ENCODE measurements around the gene TNIK. TPM values are rescaled to one million over a fixed set of nuclear protein-coding genes. Genes with fewer than 3 reads are reported as not detected.
A peak's percentile ranks its signal among the peaks of the same experiment; 100 is the strongest.

The TNIK gene
- total and polyA plus RNA-seq, 2 experiments from 2014 or later, result 14.6 to 34.3 TPM

DNA sequence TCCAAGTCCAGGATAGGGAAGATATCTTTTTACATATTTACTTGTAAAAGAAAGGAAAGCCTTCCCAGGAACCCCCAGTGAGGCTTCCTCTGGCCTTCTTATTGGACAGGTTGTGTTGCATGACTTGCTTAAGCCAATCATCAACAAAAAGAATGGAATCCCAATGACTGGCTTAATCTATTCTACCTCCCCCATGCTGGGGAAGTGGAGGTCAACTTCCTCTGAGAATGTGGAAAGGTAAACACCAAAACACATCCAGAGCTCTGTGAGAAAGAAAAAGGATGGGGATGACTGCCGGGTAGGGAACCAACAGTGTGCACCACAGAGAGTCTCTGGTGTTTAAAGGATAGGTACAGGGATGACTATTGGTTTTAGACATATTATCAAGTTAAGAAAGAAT lies 25.1 kb downstream of the TNIK start:
- peak; percentile 71 for DNase-seq (ENCODE audit: low spot score)
- Mint-ChIP-seq H3K27me3 (ENCODE audit: insufficient read depth, low read depth, poor library complexity) (no peaks in the 10 kb centered on the region), H3K4me1 (peaks cover 55% of the 10 kb centered on the region), H3K27ac (no peak overlapping the region), H3K9me3 (no peaks in the 10 kb centered on the region), H3K4me3 (no peak overlapping the region), H3K36me3 (ENCODE audit: low read depth) (peaks cover 7% of the 10 kb centered on the region; the same call in 2 of the 3 replicates)
- H3K27ac ChIP-seq (ENCODE audit: low read depth), result peak overlapping the region; percentile 10; the same call in 1 of the 2 replicates
- peaks cover 85% of the 10 kb centered on the region for H3K79me2 ChIP-seq (replicated peaks; ENCODE audit: insufficient read depth)
- H3K4me2 ChIP-seq, result no peak overlapping the region
- H3F3A ChIP-seq (replicated peaks; ENCODE audit: low read depth), result no peaks in the 10 kb centered on the region
- no peaks in the 10 kb centered on the region for H3K27me3 ChIP-seq (ENCODE audit: insufficient read depth)
- no peaks in the 10 kb centered on the region for H4K20me1 ChIP-seq (replicated peaks; ENCODE audit: insufficient read depth)
- H3K4me1 ChIP-seq (ENCODE audit: insufficient read depth), result peaks cover 65% of the 10 kb centered on the region
- no peak overlapping the region for H3K4me3 ChIP-seq
- TF ChIP-seq POLR2AphosphoS5 (IDR thresholded peaks at IDR 0.05; ENCODE audit: low read depth), result no peak
- TF ChIP-seq, protein P1, sequence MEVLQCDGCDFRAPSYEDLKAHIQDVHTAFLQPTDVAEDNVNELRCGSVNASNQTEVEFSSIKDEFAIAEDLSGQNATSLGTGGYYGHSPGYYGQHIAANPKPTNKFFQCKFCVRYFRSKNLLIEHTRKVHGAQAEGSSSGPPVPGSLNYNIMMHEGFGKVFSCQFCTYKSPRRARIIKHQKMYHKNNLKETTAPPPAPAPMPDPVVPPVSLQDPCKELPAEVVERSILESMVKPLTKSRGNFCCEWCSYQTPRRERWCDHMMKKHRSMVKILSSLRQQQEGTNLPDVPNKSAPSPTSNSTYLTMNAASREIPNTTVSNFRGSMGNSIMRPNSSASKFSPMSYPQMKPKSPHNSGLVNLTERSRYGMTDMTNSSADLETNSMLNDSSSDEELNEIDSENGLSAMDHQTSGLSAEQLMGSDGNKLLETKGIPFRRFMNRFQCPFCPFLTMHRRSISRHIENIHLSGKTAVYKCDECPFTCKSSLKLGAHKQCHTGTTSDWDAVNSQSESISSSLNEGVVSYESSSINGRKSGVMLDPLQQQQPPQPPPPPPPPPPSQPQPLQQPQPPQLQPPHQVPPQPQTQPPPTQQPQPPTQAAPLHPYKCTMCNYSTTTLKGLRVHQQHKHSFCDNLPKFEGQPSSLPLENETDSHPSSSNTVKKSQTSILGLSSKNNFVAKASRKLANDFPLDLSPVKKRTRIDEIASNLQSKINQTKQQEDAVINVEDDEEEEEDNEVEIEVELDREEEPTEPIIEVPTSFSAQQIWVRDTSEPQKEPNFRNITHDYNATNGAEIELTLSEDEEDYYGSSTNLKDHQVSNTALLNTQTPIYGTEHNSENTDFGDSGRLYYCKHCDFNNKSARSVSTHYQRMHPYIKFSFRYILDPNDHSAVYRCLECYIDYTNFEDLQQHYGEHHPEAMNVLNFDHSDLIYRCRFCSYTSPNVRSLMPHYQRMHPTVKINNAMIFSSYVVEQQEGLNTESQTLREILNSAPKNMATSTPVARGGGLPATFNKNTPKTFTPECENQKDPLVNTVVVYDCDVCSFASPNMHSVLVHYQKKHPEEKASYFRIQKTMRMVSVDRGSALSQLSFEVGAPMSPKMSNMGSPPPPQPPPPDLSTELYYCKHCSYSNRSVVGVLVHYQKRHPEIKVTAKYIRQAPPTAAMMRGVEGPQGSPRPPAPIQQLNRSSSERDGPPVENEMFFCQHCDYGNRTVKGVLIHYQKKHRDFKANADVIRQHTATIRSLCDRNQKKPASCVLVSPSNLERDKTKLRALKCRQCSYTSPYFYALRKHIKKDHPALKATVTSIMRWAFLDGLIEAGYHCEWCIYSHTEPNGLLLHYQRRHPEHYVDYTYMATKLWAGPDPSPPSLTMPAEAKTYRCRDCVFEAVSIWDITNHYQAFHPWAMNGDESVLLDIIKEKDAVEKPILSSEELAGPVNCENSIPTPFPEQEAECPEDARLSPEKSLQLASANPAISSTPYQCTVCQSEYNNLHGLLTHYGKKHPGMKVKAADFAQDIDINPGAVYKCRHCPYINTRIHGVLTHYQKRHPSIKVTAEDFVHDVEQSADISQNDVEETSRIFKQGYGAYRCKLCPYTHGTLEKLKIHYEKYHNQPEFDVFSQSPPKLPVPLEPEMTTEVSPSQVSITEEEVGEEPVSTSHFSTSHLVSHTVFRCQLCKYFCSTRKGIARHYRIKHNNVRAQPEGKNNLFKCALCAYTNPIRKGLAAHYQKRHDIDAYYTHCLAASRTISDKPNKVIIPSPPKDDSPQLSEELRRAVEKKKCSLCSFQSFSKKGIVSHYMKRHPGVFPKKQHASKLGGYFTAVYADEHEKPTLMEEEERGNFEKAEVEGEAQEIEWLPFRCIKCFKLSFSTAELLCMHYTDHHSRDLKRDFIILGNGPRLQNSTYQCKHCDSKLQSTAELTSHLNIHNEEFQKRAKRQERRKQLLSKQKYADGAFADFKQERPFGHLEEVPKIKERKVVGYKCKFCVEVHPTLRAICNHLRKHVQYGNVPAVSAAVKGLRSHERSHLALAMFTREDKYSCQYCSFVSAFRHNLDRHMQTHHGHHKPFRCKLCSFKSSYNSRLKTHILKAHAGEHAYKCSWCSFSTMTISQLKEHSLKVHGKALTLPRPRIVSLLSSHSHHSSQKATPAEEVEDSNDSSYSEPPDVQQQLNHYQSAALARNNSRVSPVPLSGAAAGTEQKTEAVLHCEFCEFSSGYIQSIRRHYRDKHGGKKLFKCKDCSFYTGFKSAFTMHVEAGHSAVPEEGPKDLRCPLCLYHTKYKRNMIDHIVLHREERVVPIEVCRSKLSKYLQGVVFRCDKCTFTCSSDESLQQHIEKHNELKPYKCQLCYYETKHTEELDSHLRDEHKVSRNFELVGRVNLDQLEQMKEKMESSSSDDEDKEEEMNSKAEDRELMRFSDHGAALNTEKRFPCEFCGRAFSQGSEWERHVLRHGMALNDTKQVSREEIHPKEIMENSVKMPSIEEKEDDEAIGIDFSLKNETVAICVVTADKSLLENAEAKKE (CRISPR knock-in tag; IDR thresholded peaks at IDR 0.05), result no peak
- TF ChIP-seq ZNF331 (CRISPR knock-in tag; IDR thresholded peaks at IDR 0.05; ENCODE audit: low read depth), result no peak
- TF ChIP-seq, protein P2, sequence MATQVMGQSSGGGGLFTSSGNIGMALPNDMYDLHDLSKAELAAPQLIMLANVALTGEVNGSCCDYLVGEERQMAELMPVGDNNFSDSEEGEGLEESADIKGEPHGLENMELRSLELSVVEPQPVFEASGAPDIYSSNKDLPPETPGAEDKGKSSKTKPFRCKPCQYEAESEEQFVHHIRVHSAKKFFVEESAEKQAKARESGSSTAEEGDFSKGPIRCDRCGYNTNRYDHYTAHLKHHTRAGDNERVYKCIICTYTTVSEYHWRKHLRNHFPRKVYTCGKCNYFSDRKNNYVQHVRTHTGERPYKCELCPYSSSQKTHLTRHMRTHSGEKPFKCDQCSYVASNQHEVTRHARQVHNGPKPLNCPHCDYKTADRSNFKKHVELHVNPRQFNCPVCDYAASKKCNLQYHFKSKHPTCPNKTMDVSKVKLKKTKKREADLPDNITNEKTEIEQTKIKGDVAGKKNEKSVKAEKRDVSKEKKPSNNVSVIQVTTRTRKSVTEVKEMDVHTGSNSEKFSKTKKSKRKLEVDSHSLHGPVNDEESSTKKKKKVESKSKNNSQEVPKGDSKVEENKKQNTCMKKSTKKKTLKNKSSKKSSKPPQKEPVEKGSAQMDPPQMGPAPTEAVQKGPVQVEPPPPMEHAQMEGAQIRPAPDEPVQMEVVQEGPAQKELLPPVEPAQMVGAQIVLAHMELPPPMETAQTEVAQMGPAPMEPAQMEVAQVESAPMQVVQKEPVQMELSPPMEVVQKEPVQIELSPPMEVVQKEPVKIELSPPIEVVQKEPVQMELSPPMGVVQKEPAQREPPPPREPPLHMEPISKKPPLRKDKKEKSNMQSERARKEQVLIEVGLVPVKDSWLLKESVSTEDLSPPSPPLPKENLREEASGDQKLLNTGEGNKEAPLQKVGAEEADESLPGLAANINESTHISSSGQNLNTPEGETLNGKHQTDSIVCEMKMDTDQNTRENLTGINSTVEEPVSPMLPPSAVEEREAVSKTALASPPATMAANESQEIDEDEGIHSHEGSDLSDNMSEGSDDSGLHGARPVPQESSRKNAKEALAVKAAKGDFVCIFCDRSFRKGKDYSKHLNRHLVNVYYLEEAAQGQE (IDR thresholded peaks at IDR 0.05; ENCODE audit: unreplicated experiment), result no peak
- TF ChIP-seq, protein P3, sequence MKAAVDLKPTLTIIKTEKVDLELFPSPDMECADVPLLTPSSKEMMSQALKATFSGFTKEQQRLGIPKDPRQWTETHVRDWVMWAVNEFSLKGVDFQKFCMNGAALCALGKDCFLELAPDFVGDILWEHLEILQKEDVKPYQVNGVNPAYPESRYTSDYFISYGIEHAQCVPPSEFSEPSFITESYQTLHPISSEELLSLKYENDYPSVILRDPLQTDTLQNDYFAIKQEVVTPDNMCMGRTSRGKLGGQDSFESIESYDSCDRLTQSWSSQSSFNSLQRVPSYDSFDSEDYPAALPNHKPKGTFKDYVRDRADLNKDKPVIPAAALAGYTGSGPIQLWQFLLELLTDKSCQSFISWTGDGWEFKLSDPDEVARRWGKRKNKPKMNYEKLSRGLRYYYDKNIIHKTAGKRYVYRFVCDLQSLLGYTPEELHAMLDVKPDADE (IDR thresholded peaks at IDR 0.05), result no peak
- TF ChIP-seq, protein P4, sequence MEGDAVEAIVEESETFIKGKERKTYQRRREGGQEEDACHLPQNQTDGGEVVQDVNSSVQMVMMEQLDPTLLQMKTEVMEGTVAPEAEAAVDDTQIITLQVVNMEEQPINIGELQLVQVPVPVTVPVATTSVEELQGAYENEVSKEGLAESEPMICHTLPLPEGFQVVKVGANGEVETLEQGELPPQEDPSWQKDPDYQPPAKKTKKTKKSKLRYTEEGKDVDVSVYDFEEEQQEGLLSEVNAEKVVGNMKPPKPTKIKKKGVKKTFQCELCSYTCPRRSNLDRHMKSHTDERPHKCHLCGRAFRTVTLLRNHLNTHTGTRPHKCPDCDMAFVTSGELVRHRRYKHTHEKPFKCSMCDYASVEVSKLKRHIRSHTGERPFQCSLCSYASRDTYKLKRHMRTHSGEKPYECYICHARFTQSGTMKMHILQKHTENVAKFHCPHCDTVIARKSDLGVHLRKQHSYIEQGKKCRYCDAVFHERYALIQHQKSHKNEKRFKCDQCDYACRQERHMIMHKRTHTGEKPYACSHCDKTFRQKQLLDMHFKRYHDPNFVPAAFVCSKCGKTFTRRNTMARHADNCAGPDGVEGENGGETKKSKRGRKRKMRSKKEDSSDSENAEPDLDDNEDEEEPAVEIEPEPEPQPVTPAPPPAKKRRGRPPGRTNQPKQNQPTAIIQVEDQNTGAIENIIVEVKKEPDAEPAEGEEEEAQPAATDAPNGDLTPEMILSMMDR (conservative IDR thresholded peaks at IDR 0.05; ENCODE audit: low read depth in 2 of 2), result no peak
- no peak for TF ChIP-seq CREB1 (CRISPR knock-in tag; IDR thresholded peaks at IDR 0.05; ENCODE audit: low read depth)
- no peak for TF ChIP-seq JUNB (IDR thresholded peaks at IDR 0.05; ENCODE audit: unreplicated experiment)
- no peak for TF ChIP-seq ZNF114 (CRISPR knock-in tag; IDR thresholded peaks at IDR 0.05)
- no peak for TF ChIP-seq EZH2phosphoT487 (IDR thresholded peaks at IDR 0.05; ENCODE audit: unreplicated experiment)
- TF ChIP-seq EZH2 (IDR thresholded peaks at IDR 0.05; ENCODE audit: low read depth, unreplicated experiment), result no peak
- no peak for TF ChIP-seq STAT1 (IDR thresholded peaks at IDR 0.05; ENCODE audit: unreplicated experiment)
- no peak for TF ChIP-seq NANOG (IDR thresholded peaks at IDR 0.05; ENCODE audit: borderline replicate concordance)
- ATAC-seq, result peak; percentile 58
- no peaks in the 10 kb centered on the region for H3K36me3 ChIP-seq (ENCODE audit: insufficient read depth)
- no peak overlapping the region for H2AFZ ChIP-seq
- H3K9me2 ChIP-seq (ENCODE audit: insufficient read depth), result no peaks in the 10 kb centered on the region
